HG03571 (cell line): Measurements from ENCODE around the gene KRTDAP.

Experiments used
- ATAC-seq: cut with Tn5 transposase; IDR thresholded peaks from one replicate; pipeline ENCODE4 v1.9.1; 2021; ENCODE audit not compliant: unreplicated experiment

Gene KRTDAP

GRCh38 chr19:35513628-35514281 is 23.5 kb upstream of the KRTDAP start, which contains the start of gene DMKN:
DMKN (minus strand) TSS chr19:35513649; CDS start chr19:35513475, 174 bp downstream.
- ATAC-seq: no peak

GRCh38 chr19:35512831-35513627 is 22.8 kb upstream of the KRTDAP start:
- no peak for ATAC-seq

- ATAC-seq: no peak
Observed at GRCh38 chr19:35511337-35511736, 21.1 kb upstream of the KRTDAP start.

- no peak for ATAC-seq
Observed at GRCh38 chr19:35510626-35510964, 20.3 kb upstream of the KRTDAP start.

- no peak for ATAC-seq
Observed at GRCh38 chr19:35509861-35510625, 19.8 kb upstream of the KRTDAP start.

- no peak for ATAC-seq
Observed at GRCh38 chr19:35509018-35509652, 18.9 kb upstream of the KRTDAP start.

- no peak for ATAC-seq
Observed at GRCh38 chr19:35508129-35508528, 17.9 kb upstream of the KRTDAP start.

- ATAC-seq: no peak
Observed at GRCh38 chr19:35507561-35507960, 17.3 kb upstream of the KRTDAP start.

GRCh38 chr19:35506011-35506410 is 15.7 kb upstream of the KRTDAP start:
- no peak for ATAC-seq

GRCh38 chr19:35502751-35503150 is 12.5 kb upstream of the KRTDAP start:
- no peak for ATAC-seq

- ATAC-seq: no peak
Observed at GRCh38 chr19:35501684-35502083, 11.4 kb upstream of the KRTDAP start.

- no peak for ATAC-seq
Observed at GRCh38 chr19:35500611-35501010, 10.3 kb upstream of the KRTDAP start.

- no peak for ATAC-seq
Observed at GRCh38 chr19:35498984-35499527, 8.8 kb upstream of the KRTDAP start.

GRCh38 chr19:35498220-35498619 is 8.0 kb upstream of the KRTDAP start:
- ATAC-seq: no peak

- no peak for ATAC-seq
Observed at GRCh38 chr19:35497406-35497805, 7.1 kb upstream of the KRTDAP start.

GRCh38 chr19:35495107-35496064 is 5.1 kb upstream of the KRTDAP start:
- no peak for ATAC-seq

- no peak for ATAC-seq
Observed at GRCh38 chr19:35493971-35494370, 3.7 kb upstream of the KRTDAP start.

GRCh38 chr19:35491836-35492360 is 1.6 kb upstream of the KRTDAP start:
- ATAC-seq: no peak

GRCh38 chr19:35488677-35489076 is 1.6 kb downstream of the KRTDAP start:
- no peak for ATAC-seq
